OCI-LY7 (cell line): ENCODE measurements around the gene RSRC2.

ENCODE experiments used
- CTCF ChIP-seq: fragments of 200-600 bp; sonication (generic); conservative IDR thresholded peaks from 2 replicates; pipeline ENCODE4 v1.5.1; 2014; ENCODE audit warnings: mild to moderate bottlenecking, antibody characterized with exemption, low read length, moderate library complexity, mixed read lengths
- EZH2phosphoT487 ChIP-seq: fragments of 200-600 bp; sonication (generic); IDR thresholded peaks from 2 replicates; pipeline ENCODE4 v1.6.1; 2018; ENCODE audit warnings: low read depth, borderline replicate concordance, mild to moderate bottlenecking, mixed run types, antibody characterized with exemption, low read length, moderate library complexity, mixed read lengths

DNA sequence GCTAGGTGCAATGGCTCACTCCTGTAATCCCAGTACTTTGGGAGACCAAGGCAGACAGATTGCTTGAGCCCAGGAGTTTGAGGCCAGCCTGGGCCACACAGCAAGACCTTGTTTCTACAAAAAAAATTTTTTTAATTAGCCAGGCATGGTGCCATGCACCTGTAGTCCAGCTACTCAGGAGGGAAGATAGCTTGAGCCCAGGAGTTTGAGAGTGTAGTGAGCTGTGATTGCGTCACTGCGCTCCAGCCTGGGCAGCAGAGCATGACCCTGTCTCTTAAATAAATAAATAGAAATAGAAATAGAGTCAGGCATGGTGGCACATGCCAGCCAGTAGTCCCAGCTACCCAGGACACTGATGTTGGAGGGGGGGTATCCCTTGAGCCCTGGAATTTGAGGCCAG is 67.5 kb downstream of the RSRC2 start:
- TF ChIP-seq CTCF (no peak), EZH2phosphoT487 (no peak)
